GM23338 (cell line): ENCODE results near the gene ATP1B2. TPM values are rescaled to one million over a fixed set of nuclear protein-coding genes. Genes with fewer than 3 reads are reported as not detected.

Experiments
- ATAC-seq: fragments of 200-7000 bp; cut with Tn5 transposase; 3 replicates; pipeline ENCODE4 v1.9.1; 2020
- DNase-seq: peaks from one replicate; pipeline ENCODE4 v3.0.0-alpha.2; 2015; ENCODE audit warnings: low spot score
- H2AFZ ChIP-seq: fragments of 200-600 bp; sonication (generic); 2 replicates; pipeline ENCODE4 v1.8.0; 2016; ENCODE audit warnings: antibody characterized with exemption, mild to moderate bottlenecking, moderate library complexity
- H3F3A ChIP-seq: fragments of 200-600 bp; sonication (generic); replicated peaks from 2 replicates; pipeline ENCODE4 v1.8.0; 2017; ENCODE audit warnings: antibody characterized with exemption, mixed run types, low read depth
- H3K27ac ChIP-seq: fragments of 200-600 bp; sonication (generic); 2 replicates; pipeline ENCODE4 v1.6.1; 2016; ENCODE audit warnings: low read depth
- H3K27me3 ChIP-seq: fragments of 200-600 bp; sonication (generic); 2 replicates; pipeline ENCODE4 v1.8.0; 2016; ENCODE audit warnings: mild to moderate bottlenecking, mixed run types, moderate library complexity; ENCODE audit not compliant: insufficient read depth
- H3K36me3 ChIP-seq: fragments of 200-600 bp; sonication (generic); 2 replicates; pipeline ENCODE4 v1.8.0; 2016; ENCODE audit warnings: mild to moderate bottlenecking; ENCODE audit not compliant: insufficient read depth
- H3K4me1 ChIP-seq: fragments of 200-600 bp; sonication (generic); 2 replicates; pipeline ENCODE4 v1.8.0; 2016; ENCODE audit warnings: mild to moderate bottlenecking, moderate library complexity; ENCODE audit not compliant: insufficient read depth
- H3K4me2 ChIP-seq: fragments of 200-600 bp; sonication (generic); 2 replicates; pipeline ENCODE4 v1.7.1; 2017; ENCODE audit warnings: mixed run types
- H3K4me3 ChIP-seq: fragments of 200-600 bp; sonication (generic); 2 replicates; pipeline ENCODE4 v1.6.1; 2016; ENCODE audit warnings: mixed run types
- H3K79me2 ChIP-seq: fragments of 200-600 bp; sonication (generic); replicated peaks from 2 replicates; pipeline ENCODE4 v1.8.0; 2017; ENCODE audit warnings: mild to moderate bottlenecking; ENCODE audit not compliant: insufficient read depth
- H3K9me2 ChIP-seq: fragments of 200-600 bp; sonication (generic); 2 replicates; pipeline ENCODE4 v1.8.0; 2017; ENCODE audit not compliant: insufficient read depth
- H4K20me1 ChIP-seq: fragments of 200-600 bp; sonication (generic); replicated peaks from 2 replicates; pipeline ENCODE4 v1.8.0; 2017; ENCODE audit warnings: mild to moderate bottlenecking; ENCODE audit not compliant: insufficient read depth
- H3K27ac Mint-ChIP-seq: 2 replicates; pipeline ENCODE4 v1.8.0; 2020; ENCODE audit warnings: inconsistent platforms, mild to moderate bottlenecking, moderate library complexity, mixed read lengths
- H3K27me3 Mint-ChIP-seq: 3 replicates; pipeline ENCODE4 v1.8.0; 2022; ENCODE audit warnings: low read depth, mild to moderate bottlenecking, moderate library complexity, mixed read lengths, inconsistent platforms; ENCODE audit not compliant: insufficient read depth, poor library complexity
- H3K36me3 Mint-ChIP-seq: 3 replicates; pipeline ENCODE4 v1.8.0; 2021; ENCODE audit warnings: low read depth, mild to moderate bottlenecking, inconsistent platforms, moderate library complexity, mixed read lengths
- H3K4me1 Mint-ChIP-seq: 3 replicates; pipeline ENCODE4 v1.8.0; 2020; ENCODE audit warnings: mild to moderate bottlenecking, inconsistent platforms, mixed read lengths
- H3K4me3 Mint-ChIP-seq: 3 replicates; pipeline ENCODE4 v1.8.0; 2021; ENCODE audit warnings: moderate library complexity, mild to moderate bottlenecking, inconsistent platforms, mixed read lengths
- H3K9me3 Mint-ChIP-seq: 3 replicates; pipeline ENCODE4 v1.8.0; 2020; ENCODE audit warnings: moderate library complexity, mild to moderate bottlenecking, inconsistent platforms, mixed read lengths
- CTCF ChIP-seq, 2 experiments: fragments of 200-600 bp in 1 of 2; sonication (generic) in 1 of 2; conservative IDR thresholded peaks; 2 replicates each; pipeline versions ENCODE4 v1.5.1 to v1.6.1; 2016 to 2017; ENCODE audit warnings: antibody characterized with exemption in 2 of 2, low read depth in 2 of 2, mild to moderate bottlenecking in 2 of 2, moderate library complexity in 1 of 2
- POLR2AphosphoS5 ChIP-seq: IDR thresholded peaks from 2 replicates; pipeline ENCODE4 v1.6.1; 2016; ENCODE audit warnings: antibody characterized with exemption, low read depth
- polyA plus RNA-seq: library from polyadenylated mRNA; unstranded; fragments of >200 nt; fragmentation: Nextera tagmentation; extraction: Ambion mirVana; gene quantifications from 2 replicates; pipeline ENCODE4 v1.2.1, GENCODE V29; 2016
- total RNA-seq: library from RNA; depleted of rRNA; stranded (reverse); fragments of >200 nt; shearing (Covaris generic); gene quantifications from 2 replicates; pipeline ENCODE4 v1.2.3, GENCODE V29; 2014
- TF ChIP-seq, protein P1 (sequence below): fragments of 250-450 bp; sonication (Bioruptor Pico); IDR thresholded peaks from 2 replicates; pipeline ENCODE4 v1.5.0; 2020; ENCODE audit warnings: mild to moderate bottlenecking, moderate library complexity

The ATP1B2 gene
- total and polyA plus RNA-seq, 2 experiments from 2014 or later: 14.9 to 33.1 TPM

GRCh38 chr17:7703584-7704479, 53.1 kb downstream of the ATP1B2 start (continued):
- TF ChIP-seq, protein P1, sequence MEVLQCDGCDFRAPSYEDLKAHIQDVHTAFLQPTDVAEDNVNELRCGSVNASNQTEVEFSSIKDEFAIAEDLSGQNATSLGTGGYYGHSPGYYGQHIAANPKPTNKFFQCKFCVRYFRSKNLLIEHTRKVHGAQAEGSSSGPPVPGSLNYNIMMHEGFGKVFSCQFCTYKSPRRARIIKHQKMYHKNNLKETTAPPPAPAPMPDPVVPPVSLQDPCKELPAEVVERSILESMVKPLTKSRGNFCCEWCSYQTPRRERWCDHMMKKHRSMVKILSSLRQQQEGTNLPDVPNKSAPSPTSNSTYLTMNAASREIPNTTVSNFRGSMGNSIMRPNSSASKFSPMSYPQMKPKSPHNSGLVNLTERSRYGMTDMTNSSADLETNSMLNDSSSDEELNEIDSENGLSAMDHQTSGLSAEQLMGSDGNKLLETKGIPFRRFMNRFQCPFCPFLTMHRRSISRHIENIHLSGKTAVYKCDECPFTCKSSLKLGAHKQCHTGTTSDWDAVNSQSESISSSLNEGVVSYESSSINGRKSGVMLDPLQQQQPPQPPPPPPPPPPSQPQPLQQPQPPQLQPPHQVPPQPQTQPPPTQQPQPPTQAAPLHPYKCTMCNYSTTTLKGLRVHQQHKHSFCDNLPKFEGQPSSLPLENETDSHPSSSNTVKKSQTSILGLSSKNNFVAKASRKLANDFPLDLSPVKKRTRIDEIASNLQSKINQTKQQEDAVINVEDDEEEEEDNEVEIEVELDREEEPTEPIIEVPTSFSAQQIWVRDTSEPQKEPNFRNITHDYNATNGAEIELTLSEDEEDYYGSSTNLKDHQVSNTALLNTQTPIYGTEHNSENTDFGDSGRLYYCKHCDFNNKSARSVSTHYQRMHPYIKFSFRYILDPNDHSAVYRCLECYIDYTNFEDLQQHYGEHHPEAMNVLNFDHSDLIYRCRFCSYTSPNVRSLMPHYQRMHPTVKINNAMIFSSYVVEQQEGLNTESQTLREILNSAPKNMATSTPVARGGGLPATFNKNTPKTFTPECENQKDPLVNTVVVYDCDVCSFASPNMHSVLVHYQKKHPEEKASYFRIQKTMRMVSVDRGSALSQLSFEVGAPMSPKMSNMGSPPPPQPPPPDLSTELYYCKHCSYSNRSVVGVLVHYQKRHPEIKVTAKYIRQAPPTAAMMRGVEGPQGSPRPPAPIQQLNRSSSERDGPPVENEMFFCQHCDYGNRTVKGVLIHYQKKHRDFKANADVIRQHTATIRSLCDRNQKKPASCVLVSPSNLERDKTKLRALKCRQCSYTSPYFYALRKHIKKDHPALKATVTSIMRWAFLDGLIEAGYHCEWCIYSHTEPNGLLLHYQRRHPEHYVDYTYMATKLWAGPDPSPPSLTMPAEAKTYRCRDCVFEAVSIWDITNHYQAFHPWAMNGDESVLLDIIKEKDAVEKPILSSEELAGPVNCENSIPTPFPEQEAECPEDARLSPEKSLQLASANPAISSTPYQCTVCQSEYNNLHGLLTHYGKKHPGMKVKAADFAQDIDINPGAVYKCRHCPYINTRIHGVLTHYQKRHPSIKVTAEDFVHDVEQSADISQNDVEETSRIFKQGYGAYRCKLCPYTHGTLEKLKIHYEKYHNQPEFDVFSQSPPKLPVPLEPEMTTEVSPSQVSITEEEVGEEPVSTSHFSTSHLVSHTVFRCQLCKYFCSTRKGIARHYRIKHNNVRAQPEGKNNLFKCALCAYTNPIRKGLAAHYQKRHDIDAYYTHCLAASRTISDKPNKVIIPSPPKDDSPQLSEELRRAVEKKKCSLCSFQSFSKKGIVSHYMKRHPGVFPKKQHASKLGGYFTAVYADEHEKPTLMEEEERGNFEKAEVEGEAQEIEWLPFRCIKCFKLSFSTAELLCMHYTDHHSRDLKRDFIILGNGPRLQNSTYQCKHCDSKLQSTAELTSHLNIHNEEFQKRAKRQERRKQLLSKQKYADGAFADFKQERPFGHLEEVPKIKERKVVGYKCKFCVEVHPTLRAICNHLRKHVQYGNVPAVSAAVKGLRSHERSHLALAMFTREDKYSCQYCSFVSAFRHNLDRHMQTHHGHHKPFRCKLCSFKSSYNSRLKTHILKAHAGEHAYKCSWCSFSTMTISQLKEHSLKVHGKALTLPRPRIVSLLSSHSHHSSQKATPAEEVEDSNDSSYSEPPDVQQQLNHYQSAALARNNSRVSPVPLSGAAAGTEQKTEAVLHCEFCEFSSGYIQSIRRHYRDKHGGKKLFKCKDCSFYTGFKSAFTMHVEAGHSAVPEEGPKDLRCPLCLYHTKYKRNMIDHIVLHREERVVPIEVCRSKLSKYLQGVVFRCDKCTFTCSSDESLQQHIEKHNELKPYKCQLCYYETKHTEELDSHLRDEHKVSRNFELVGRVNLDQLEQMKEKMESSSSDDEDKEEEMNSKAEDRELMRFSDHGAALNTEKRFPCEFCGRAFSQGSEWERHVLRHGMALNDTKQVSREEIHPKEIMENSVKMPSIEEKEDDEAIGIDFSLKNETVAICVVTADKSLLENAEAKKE (CRISPR knock-in tag): no peak
- no peak for TF ChIP-seq POLR2AphosphoS5

GRCh38 chr17:7704601-7705268, 54.0 kb downstream of the ATP1B2 start, which contains the start of gene EFNB3:
EFNB3 (plus strand) TSS chr17:7705202; CDS start chr17:7705599, 397 bp downstream.
- Histone ChIP-seq H3K4me1 (peaks cover 22% of the 10 kb centered on the region), H4K20me1 (no peaks in the 10 kb centered on the region; the same call in 1 of the 2 replicates), H3K27me3 (peaks cover 11% of the 10 kb centered on the region), H3F3A (0 out of 2 replicates have a peak, but pooled peaks cover 20% of the 10 kb centered on the region), H3K9me2 (no peaks in the 10 kb centered on the region), H3K4me2 (peak within 1 kb of the TSS; percentile 97), H3K4me3 (peak within 1 kb of the TSS; percentile 89), H2AFZ (peak within 1 kb of the TSS; percentile 99), H3K79me2 (no peaks in the 10 kb centered on the region), H3K27ac (no peak within 1 kb of the TSS), H3K36me3 (no peaks in the 10 kb centered on the region)
- H3K27ac Mint-ChIP-seq: peak within 1 kb of the TSS; percentile 74; the same call in 1 of the 2 replicates
- peaks cover 29% of the 10 kb centered on the region for H3K4me1 Mint-ChIP-seq
- TF ChIP-seq POLR2AphosphoS5 (peak; percentile 75), CTCF (conservative IDR thresholded peaks at IDR 0.05; ENCODE audit: low read depth in 2 of 2) (no peak)
- peak; percentile 69 for ATAC-seq
- H3K27me3 Mint-ChIP-seq: peaks cover 17% of the 10 kb centered on the region
- H3K4me3 Mint-ChIP-seq: peak within 1 kb of the TSS; percentile 79
- DNase-seq: peak; percentile 91
- no peaks in the 10 kb centered on the region for H3K9me3 Mint-ChIP-seq
- H3K36me3 Mint-ChIP-seq: peaks cover 8% of the 10 kb centered on the region; the same call in 1 of the 3 replicates
